KBM-7 (cell line): ENCODE measurements around the gene CBFA2T2.

Source experiments
- DNase-seq: peaks from one replicate; pipeline ENCODE4 v3.0.0-alpha.2; 2015
- in situ Hi-C: fragments of 300-500 bp; cut with MboI; formaldehyde crosslinking; loops from 2 replicates; pipeline ENCODE4 v1.14.3; 2020; ENCODE audit warnings: low sequenced_read_pairs, low pct_unique_long_range_greater_than_20kb, mixed read lengths

The CBFA2T2 gene

DNA sequence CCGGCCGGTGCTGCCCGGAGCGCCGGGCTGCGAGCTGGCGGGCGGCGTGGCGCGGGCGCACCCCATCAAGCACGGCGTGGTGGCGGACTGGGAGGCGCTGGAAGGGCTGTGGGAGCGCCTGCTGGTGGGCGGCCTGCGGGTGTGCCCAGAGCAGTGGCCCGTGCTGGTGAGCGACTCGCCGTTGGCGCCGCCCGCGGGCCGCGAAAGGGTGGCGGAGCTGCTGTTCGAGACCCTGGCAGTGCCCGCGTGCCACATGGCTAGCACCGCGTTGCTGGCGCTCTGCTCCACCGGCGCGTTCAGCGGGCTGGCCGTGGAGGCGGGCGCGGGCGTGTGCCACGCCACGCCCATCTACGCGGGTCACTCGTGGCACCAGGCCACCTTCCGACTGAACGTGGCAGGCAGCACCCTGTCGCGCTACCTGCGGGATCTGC is 177.4 kb downstream of the CBFA2T2 start:
- no peak for DNase-seq

DNA sequence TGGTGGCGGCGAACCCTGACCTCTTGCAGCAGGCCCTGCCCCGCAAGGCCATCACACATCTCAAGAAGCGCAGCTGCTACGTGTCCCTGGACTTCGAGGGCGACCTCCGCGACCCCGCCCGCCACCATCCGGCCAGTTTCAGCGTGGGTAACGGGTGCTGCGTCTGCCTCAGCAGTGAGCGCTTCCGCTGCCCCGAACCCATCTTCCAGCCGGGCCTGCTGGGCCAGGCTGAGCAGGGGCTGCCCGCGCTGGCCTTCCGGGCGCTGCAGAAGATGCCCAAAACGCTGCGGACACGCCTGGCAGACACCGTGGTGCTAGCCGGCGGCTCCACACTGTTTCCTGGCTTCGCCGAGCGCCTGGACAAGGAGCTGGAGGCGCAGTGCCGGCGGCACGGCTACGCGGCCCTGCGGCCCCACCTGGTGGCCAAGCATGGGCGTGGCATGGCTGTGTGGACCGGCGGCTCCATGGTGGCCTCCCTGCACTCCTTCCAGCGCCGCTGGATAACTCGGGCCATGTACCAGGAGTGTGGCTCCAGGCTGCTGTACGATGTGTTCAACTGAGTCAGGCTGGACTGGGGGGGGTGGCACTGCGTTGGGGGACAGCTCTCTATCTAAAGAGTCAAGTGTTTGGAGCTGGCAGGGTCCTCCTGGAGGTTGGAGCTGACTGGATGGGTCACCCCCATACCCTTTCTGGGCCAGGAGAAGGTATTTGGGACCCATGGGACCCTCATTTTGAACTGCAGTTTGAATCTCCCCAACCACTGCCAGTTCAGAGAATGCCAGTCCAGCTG is 178.0 kb downstream of the CBFA2T2 start:
- no peak for DNase-seq
- in situ Hi-C loops = loop anchor here (25.0 kb wide), 1 partner anchor 206 kb away; no protein-coding TSS in a partner anchor

More for the DNA sequence above, 177.4 kb downstream of the CBFA2T2 start:
- in situ Hi-C loops = loop anchor here (25.0 kb wide), 1 partner anchor 205 kb away; no protein-coding TSS in a partner anchor

DNA sequence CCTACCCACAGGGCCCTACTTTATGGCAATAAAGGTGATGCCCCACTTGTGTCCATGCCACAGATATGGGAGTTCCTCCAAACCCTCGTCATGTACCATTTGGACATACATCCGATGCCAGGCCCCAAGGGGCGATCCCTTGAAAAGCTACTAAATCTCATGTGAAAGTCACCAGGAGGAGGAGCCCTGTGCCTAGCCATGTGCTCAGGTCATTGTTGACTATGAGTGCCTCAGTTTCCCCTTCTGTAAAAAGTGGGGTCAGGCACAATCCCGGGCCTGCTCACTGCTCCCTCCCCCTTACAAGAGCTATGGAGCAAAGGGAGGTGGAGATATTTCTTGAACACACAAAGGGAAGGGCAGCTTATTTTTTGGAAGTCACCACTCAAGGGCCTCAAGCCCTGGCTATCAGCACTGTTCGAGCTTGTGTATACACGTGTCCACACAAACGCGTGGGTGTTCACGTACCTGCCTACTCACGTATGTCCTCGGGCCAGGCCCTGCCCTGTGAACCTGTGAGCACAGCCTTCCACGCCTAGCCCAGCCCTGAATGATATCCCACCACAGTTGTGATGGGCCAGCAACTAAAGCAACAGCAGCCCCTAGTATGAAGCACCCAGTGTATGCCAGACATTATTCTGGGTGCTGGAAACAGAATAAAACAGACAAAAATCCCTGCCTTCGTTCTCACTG is 178.7 kb downstream of the CBFA2T2 start:
- in situ Hi-C loops = loop anchor here (25.0 kb wide), 1 partner anchor 206 kb away; no protein-coding TSS in a partner anchor
- no peak for DNase-seq

GRCh38 chr20:33669224-33669623 is 179.3 kb downstream of the CBFA2T2 start:
- no peak for DNase-seq
- in situ Hi-C loops = loop anchor here (25.0 kb wide), 1 partner anchor 207 kb away; no protein-coding TSS in a partner anchor

DNA sequence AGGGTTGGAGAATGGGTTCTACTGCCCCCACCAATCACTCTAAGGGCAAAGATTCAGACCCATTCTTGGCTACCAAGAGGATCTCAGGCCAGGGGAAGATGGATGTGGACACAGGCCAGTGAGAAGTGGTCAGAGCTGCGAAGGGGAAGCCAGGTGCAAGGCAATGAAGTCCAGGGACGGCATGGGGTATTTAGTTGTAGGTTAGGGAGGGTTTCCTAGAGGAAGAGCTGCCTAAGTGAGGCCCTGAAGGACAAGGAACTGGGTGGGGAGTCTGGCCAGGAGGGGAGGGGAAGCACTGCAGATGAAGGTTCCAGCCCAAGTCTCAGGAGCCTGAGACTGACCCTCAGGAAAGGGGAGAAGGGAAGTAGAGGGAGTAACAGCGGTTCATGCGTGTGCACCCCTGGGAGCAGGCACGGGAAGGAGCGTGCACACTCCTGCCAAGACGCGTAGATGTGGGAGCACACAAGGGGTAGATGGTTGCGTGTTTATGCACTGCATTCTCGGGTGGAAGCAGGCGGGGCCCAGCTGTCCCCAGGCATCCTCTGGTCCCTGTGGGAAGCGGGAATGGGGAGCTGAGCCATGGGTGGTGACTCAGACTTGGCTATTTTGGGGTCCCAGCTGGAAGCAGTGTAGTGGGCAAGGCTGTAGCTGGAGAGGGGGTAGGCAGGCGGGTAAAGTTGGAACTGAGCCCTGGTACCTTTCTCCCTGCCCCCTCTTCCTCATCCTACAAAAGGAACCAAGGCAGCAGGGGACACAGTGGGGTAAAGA is 180.2 kb downstream of the CBFA2T2 start:
- no peak for DNase-seq
- in situ Hi-C loops = loop anchor here (25.0 kb wide), 1 partner anchor 208 kb away; no protein-coding TSS in a partner anchor

GRCh38 chr20:33670715-33671499 is 181.0 kb downstream of the CBFA2T2 start:
- in situ Hi-C loops = loop anchor here (25.0 kb wide), 1 partner anchor 209 kb away; no protein-coding TSS in a partner anchor
- no peak for DNase-seq

DNA sequence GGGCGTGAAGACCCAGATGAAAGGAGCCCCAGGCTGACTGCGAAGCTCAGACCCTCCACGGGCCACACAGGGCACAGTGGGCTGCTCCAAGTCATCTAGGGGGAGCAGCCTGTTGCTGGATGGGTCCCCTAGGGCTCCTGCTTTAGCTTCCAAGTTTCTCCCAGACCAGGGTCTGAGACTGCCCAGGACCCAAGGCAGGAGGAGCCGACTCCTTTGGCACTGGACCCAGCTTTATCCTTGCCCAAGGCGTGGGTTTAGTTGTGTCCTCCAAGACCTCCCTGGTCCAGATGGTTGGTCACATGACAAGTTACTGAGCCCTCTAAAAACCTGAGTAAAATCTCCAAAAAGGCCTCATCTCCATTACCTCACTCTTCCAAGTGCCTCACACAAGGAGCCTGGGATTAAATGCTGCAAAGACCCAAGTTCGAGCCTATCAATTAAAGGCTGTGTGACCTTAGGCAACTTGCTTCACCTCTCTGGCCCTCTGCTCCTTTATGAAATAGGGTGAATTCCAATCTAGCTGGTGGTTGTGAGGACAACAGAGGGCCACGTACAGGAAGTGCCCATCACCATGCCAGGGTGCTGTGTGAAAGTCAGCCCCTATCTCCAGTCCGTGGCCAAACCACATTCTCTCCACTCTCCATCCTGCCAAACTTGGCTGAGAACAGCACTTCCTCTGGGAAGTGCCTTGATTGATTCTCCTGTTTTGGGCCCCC is 181.8 kb downstream of the CBFA2T2 start:
- no peak for DNase-seq
- in situ Hi-C loops = loop anchor here (25.0 kb wide), 1 partner anchor 209 kb away; no protein-coding TSS in a partner anchor

DNA sequence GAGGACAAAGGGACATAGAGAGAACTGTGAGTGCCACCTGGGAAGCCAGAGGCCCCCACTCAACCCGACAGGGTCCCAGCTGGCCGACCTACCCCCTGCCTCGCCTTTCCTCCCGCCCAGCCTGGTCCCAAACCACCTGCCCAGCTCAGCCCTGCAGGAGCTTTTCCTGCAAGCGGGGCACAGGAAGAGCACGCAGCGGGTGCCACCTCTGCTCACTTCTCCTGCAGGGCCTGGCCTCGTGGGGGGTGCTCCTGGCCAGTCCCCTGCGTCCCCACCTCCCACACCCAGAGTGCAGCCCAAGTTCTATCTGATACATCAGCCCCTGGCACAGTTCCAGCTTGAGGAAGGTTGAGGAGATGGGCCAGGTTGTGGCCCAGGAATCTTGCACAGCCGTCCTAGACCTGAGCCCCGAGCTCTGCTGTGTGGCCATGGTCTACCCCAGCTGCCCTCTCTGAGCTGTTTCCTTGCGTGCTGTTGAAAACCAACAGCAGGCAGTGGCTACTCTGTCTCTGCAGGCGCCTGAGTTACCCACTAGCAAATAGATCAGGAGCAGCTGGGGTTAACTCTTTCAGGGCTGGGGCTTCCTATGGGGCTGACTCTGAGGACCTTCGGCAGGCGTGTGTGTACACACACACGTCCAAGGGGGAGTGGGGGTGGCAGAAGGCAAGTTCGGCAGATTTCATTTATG is 182.7 kb downstream of the CBFA2T2 start:
- DNase-seq = no peak
- in situ Hi-C loops = loop anchor here (25.0 kb wide), 1 partner anchor 210 kb away; no protein-coding TSS in a partner anchor

DNA sequence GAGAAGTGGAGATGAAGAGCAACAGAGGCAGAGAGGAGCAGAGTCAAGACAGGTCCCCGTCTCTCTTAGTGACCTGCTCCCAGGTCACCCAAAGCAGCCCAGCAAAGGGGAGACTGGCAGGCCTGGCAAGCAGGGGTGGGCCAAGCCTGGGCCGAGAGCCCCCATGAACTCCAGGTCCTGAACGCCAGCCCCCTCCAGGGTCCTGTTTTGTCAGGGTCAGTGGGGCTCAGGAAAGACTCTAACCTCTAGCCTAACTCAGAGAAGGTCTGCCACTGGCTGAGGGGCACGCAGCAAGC is 183.2 kb downstream of the CBFA2T2 start:
- in situ Hi-C loops = loop anchor here (25.0 kb wide), 1 partner anchor 211 kb away; no protein-coding TSS in a partner anchor
- no peak for DNase-seq

- no peak for DNase-seq
- in situ Hi-C loops = loop anchor here (25.0 kb wide), 1 partner anchor 211 kb away; no protein-coding TSS in a partner anchor
Observed at GRCh38 chr20:33673410-33674293, 183.8 kb downstream of the CBFA2T2 start.

- in situ Hi-C loops = loop anchor here (25.0 kb wide), 1 partner anchor 212 kb away; no protein-coding TSS in a partner anchor
- DNase-seq = peak; percentile 69
Observed at GRCh38 chr20:33674294-33675135, 184.6 kb downstream of the CBFA2T2 start, which contains the start of gene NECAB3. NECAB3 (minus strand) TSS chr20:33674428; CDS start chr20:33674352, 76 bp downstream.

GRCh38 chr20:33675136-33675959 is 185.5 kb downstream of the CBFA2T2 start:
- in situ Hi-C loops = no loop called here
- no peak for DNase-seq

GRCh38 chr20:33676121-33676520 is 186.2 kb downstream of the CBFA2T2 start:
- in situ Hi-C loops = no loop called here

More at GRCh38 chr20:33676121-33676520, 186.2 kb downstream of the CBFA2T2 start:
- DNase-seq = no peak
